ENCODE results near the gene CA10. TPM values are rescaled to one million over a fixed set of nuclear protein-coding genes. Genes with fewer than 3 reads are reported as not detected.
A peak's percentile ranks its signal among the peaks of the same experiment; 100 is the strongest.

The CA10 gene
- total RNA-seq, 1 donor: not detected

- Histone ChIP-seq H3K4me1 (ENCODE audit: insufficient read depth, low read length) (no peaks in the 10 kb centered on the region), H3K9me3 (ENCODE audit: low read depth, low read length) (no peaks in the 10 kb centered on the region), H3K27me3 (ENCODE audit: insufficient read depth, low read length) (no peaks in the 10 kb centered on the region), H2AFZ (ENCODE audit: low read length) (no peak overlapping the region), H3K36me3 (ENCODE audit: insufficient read depth, low read length) (no peaks in the 10 kb centered on the region), H3K4me3 (ENCODE audit: insufficient read depth, low read length) (no peak overlapping the region), H3K4me2 (ENCODE audit: insufficient read depth, low read length) (no peak overlapping the region), H3K27ac (ENCODE audit: low read depth, low read length) (no peak overlapping the region), H3K79me2 (ENCODE audit: insufficient read depth, low read length) (no peaks in the 10 kb centered on the region), H4K20me1 (ENCODE audit: insufficient read depth, low read length) (no peaks in the 10 kb centered on the region)
- peak; percentile 54 for DNase-seq (ENCODE audit: insufficient read length, low spot score, missing footprints)
- TF ChIP-seq, protein P1, sequence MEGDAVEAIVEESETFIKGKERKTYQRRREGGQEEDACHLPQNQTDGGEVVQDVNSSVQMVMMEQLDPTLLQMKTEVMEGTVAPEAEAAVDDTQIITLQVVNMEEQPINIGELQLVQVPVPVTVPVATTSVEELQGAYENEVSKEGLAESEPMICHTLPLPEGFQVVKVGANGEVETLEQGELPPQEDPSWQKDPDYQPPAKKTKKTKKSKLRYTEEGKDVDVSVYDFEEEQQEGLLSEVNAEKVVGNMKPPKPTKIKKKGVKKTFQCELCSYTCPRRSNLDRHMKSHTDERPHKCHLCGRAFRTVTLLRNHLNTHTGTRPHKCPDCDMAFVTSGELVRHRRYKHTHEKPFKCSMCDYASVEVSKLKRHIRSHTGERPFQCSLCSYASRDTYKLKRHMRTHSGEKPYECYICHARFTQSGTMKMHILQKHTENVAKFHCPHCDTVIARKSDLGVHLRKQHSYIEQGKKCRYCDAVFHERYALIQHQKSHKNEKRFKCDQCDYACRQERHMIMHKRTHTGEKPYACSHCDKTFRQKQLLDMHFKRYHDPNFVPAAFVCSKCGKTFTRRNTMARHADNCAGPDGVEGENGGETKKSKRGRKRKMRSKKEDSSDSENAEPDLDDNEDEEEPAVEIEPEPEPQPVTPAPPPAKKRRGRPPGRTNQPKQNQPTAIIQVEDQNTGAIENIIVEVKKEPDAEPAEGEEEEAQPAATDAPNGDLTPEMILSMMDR (IDR thresholded peaks at IDR 0.05; ENCODE audit: extremely low read depth, low read depth, low read length): no peak
Observed at GRCh38 chr17:51770027-51770759, 388.3 kb downstream of the CA10 start.

DNA sequence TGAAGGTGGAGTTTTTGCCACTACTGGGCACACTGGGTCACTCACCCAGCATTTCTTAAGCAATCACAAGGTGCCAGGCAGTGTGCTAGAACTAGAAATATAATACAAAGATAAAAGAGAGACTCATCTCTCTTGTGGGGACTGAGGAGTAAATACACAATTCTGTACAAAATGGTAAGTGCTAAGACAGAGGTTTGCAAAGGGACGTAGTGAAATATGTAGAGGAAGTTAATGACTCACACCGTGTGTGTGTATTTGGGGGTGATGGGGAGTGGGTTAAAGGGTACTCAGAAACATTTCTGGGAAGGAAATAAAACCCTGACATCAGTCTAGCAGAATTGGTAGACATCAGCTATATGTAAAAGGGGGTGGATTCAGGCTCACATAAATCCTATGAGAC, 389.3 kb downstream of the CA10 start:
- no peak for DNase-seq (ENCODE audit: insufficient read length, low spot score, missing footprints)
- Histone ChIP-seq H3K27me3 (ENCODE audit: insufficient read depth, low read length) (no peaks in the 10 kb centered on the region), H3K4me2 (ENCODE audit: insufficient read depth, low read length) (no peak overlapping the region), H3K27ac (ENCODE audit: low read depth, low read length) (no peak overlapping the region), H3K36me3 (ENCODE audit: insufficient read depth, low read length) (no peaks in the 10 kb centered on the region), H4K20me1 (ENCODE audit: insufficient read depth, low read length) (no peaks in the 10 kb centered on the region), H2AFZ (ENCODE audit: low read length) (no peak overlapping the region), H3K9me3 (ENCODE audit: low read depth, low read length) (no peaks in the 10 kb centered on the region), H3K79me2 (ENCODE audit: insufficient read depth, low read length) (no peaks in the 10 kb centered on the region), H3K4me1 (ENCODE audit: insufficient read depth, low read length) (no peaks in the 10 kb centered on the region), H3K4me3 (ENCODE audit: insufficient read depth, low read length) (no peak overlapping the region)
- TF ChIP-seq, protein P1 (IDR thresholded peaks at IDR 0.05; ENCODE audit: extremely low read depth, low read depth, low read length): no peak

DNA sequence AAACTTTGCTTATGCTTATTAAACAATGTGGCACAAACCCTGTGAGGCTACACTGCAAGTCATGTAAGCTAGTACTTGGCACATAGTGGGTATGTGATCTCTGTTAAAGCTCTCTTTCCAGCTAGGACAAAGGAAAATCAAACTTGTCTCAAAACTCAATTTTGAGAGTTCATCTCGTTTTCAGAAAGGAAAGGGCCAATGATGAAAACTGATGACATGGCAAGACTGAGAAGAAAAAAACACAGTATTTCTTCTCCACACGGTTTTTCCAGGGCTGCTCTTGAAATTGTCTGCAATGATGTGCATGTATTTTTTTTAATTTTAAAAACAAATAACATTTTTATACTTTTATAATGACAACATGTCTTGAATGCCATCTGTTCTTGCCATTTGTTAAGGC, 389.8 kb downstream of the CA10 start:
- TF ChIP-seq, protein P1 (IDR thresholded peaks at IDR 0.05; ENCODE audit: extremely low read depth, low read depth, low read length): no peak
- no peaks in the 10 kb centered on the region for H3K36me3 ChIP-seq (ENCODE audit: insufficient read depth, low read length)
- H3K9me3 ChIP-seq (ENCODE audit: low read depth, low read length): no peaks in the 10 kb centered on the region
- no peaks in the 10 kb centered on the region for H3K27me3 ChIP-seq (ENCODE audit: insufficient read depth, low read length)
- no peak for DNase-seq (ENCODE audit: insufficient read length, low spot score, missing footprints)
- H3K79me2 ChIP-seq (ENCODE audit: insufficient read depth, low read length): no peaks in the 10 kb centered on the region
- no peaks in the 10 kb centered on the region for H4K20me1 ChIP-seq (ENCODE audit: insufficient read depth, low read length)
- no peak overlapping the region for H3K4me3 ChIP-seq (ENCODE audit: insufficient read depth, low read length)
- no peak overlapping the region for H2AFZ ChIP-seq (ENCODE audit: low read length)
- no peak overlapping the region for H3K4me2 ChIP-seq (ENCODE audit: insufficient read depth, low read length)
- H3K27ac ChIP-seq (ENCODE audit: low read depth, low read length): no peak overlapping the region
- no peaks in the 10 kb centered on the region for H3K4me1 ChIP-seq (ENCODE audit: insufficient read depth, low read length)

GRCh38 chr17:51767287-51767686, 391.2 kb downstream of the CA10 start:
- TF ChIP-seq, protein P1 (IDR thresholded peaks at IDR 0.05; ENCODE audit: extremely low read depth, low read depth, low read length): no peak
- H4K20me1 ChIP-seq (ENCODE audit: insufficient read depth, low read length): no peaks in the 10 kb centered on the region
- H3K27me3 ChIP-seq (ENCODE audit: insufficient read depth, low read length): no peaks in the 10 kb centered on the region
- no peak overlapping the region for H3K4me2 ChIP-seq (ENCODE audit: insufficient read depth, low read length)
- no peaks in the 10 kb centered on the region for H3K36me3 ChIP-seq (ENCODE audit: insufficient read depth, low read length)
- H3K9me3 ChIP-seq (ENCODE audit: low read depth, low read length): no peaks in the 10 kb centered on the region
- H3K27ac ChIP-seq (ENCODE audit: low read depth, low read length): no peak overlapping the region
- H2AFZ ChIP-seq (ENCODE audit: low read length): no peak overlapping the region
- H3K4me1 ChIP-seq (ENCODE audit: insufficient read depth, low read length): no peaks in the 10 kb centered on the region
- no peaks in the 10 kb centered on the region for H3K79me2 ChIP-seq (ENCODE audit: insufficient read depth, low read length)
- DNase-seq (ENCODE audit: insufficient read length, low spot score, missing footprints): no peak
- no peak overlapping the region for H3K4me3 ChIP-seq (ENCODE audit: insufficient read depth, low read length)
